WTC11 (cell line): ENCODE results near the gene MRPL10. TPM values are rescaled to one million over a fixed set of nuclear protein-coding genes. Genes with fewer than 3 reads are reported as not detected.

Experiments
- ATAC-seq: fragments of 200-7000 bp; cut with Tn5 transposase; 2 replicates; pipeline ENCODE4 v1.10.0; 2021; ENCODE audit warnings: mild to moderate bottlenecking, moderate library complexity
- CTCF ChIA-PET: fragments of 300-600 bp; sonication (Branson Sonifier 250); formaldehyde crosslinking; loops from one replicate; lab custom pipeline; 2021; ENCODE audit warnings: antibody characterized with exemption; lab: Charles Lee
- POLR2A ChIA-PET: fragments of 350-600 bp; sonication (Branson Sonifier 250); formaldehyde crosslinking; loops from one replicate; lab custom pipeline; 2021; ENCODE audit warnings: antibody characterized with exemption; lab: Charles Lee
- DNase-seq: peaks from one replicate; pipeline ENCODE4 v3.0.0; 2021; ENCODE audit warnings: low spot score
- H3K27ac Mint-ChIP-seq: 2 replicates; pipeline ENCODE4 v1.8.0; 2021; ENCODE audit warnings: mixed read lengths
- H3K27me3 Mint-ChIP-seq: 2 replicates; pipeline ENCODE4 v1.8.0; 2021; ENCODE audit warnings: low read depth, mild to moderate bottlenecking, moderate library complexity, mixed read lengths
- H3K36me3 Mint-ChIP-seq: 2 replicates; pipeline ENCODE4 v1.8.0; 2021; ENCODE audit warnings: mixed read lengths
- H3K4me1 Mint-ChIP-seq: 2 replicates; pipeline ENCODE4 v1.8.0; 2022; ENCODE audit warnings: mixed read lengths
- H3K4me3 Mint-ChIP-seq: 2 replicates; pipeline ENCODE4 v1.8.0; 2021; ENCODE audit warnings: mild to moderate bottlenecking, moderate library complexity, mixed read lengths
- H3K9me3 Mint-ChIP-seq: 2 replicates; pipeline ENCODE4 v1.8.0; 2021; ENCODE audit warnings: mixed read lengths
- AFF4 ChIP-seq: sonication (generic); formaldehyde crosslinking; IDR thresholded peaks from 2 replicates; pipeline ENCODE4 v1.8.1; 2023; ENCODE audit warnings: mild to moderate bottlenecking, missing genetic modification reagents, borderline replicate concordance
- CTCF ChIP-seq: fragments of 200-600 bp; IDR thresholded peaks from 2 replicates; pipeline ENCODE4 v1.8.0; 2022; ENCODE audit warnings: antibody characterized with exemption
- FOXJ3 ChIP-seq: sonication (generic); formaldehyde crosslinking; IDR thresholded peaks from 2 replicates; pipeline ENCODE4 v1.9.0; 2021; ENCODE audit warnings: missing genetic modification reagents, mild to moderate bottlenecking, borderline replicate concordance
- NFATC4 ChIP-seq: fragments of 250-450 bp; sonication (Bioruptor Pico); IDR thresholded peaks from 2 replicates; pipeline ENCODE4 v1.9.0; 2021; ENCODE audit warnings: mild to moderate bottlenecking
- NFE2L1 ChIP-seq: sonication (generic); formaldehyde crosslinking; IDR thresholded peaks from 2 replicates; pipeline ENCODE4 v1.8.1; 2023; ENCODE audit warnings: missing genetic modification reagents
- NR1H2 ChIP-seq: sonication (generic); formaldehyde crosslinking; IDR thresholded peaks from 2 replicates; pipeline ENCODE4 v1.9.0; 2021; ENCODE audit warnings: mild to moderate bottlenecking, moderate library complexity, missing genetic modification reagents
- NR2C2 ChIP-seq: sonication (generic); formaldehyde crosslinking; IDR thresholded peaks from 2 replicates; pipeline ENCODE4 v1.8.0; 2022; ENCODE audit warnings: mild to moderate bottlenecking, missing genetic modification reagents
- RORB ChIP-seq: fragments of 250-450 bp; sonication (Bioruptor Pico); IDR thresholded peaks from 2 replicates; pipeline ENCODE4 v1.9.0; 2021; ENCODE audit warnings: mild to moderate bottlenecking
- SMAD3 ChIP-seq: sonication (generic); formaldehyde crosslinking; IDR thresholded peaks from 2 replicates; pipeline ENCODE4 v1.8.0; 2022; ENCODE audit warnings: missing genetic modification reagents, mild to moderate bottlenecking, borderline replicate concordance
- SMAD4 ChIP-seq: sonication (generic); formaldehyde crosslinking; IDR thresholded peaks from 2 replicates; pipeline ENCODE4 v1.8.0; 2022; ENCODE audit warnings: mild to moderate bottlenecking, missing genetic modification reagents
- STAT6 ChIP-seq: sonication (generic); formaldehyde crosslinking; conservative IDR thresholded peaks from 2 replicates; pipeline ENCODE4 v1.8.1; 2023; ENCODE audit warnings: mild to moderate bottlenecking, low read depth, missing genetic modification reagents, moderate library complexity
- TCF7 ChIP-seq: sonication (generic); formaldehyde crosslinking; IDR thresholded peaks from 2 replicates; pipeline ENCODE4 v1.8.0; 2022; ENCODE audit warnings: mild to moderate bottlenecking, low read depth, missing genetic modification reagents, moderate library complexity
- total RNA-seq: library from RNA; stranded (reverse); gene quantifications from 3 replicates; pipeline ENCODE4 v1.2.3, GENCODE V29; 2021

Gene MRPL10
- total RNA-seq, 1 experiment from 2014 or later = 80.1 TPM

- TF ChIP-seq CTCF = peak; percentile 80; the same call in 1 of the 2 replicates
- no peak for TF ChIP-seq AFF4 (CRISPR knock-in tag)
- CTCF ChIA-PET = interaction anchor here (0.6 to 1.2 kb wide), 5 partner anchors 9 to 72 kb away, joined by 3 to 4 read pairs (median 3); no protein-coding TSS in a partner anchor
- Mint-ChIP-seq H3K9me3 (peaks cover 8% of the 10 kb centered on the region; the same call in 1 of the 2 replicates), H3K27ac (no peak overlapping the region), H3K27me3 (peaks cover 38% of the 10 kb centered on the region), H3K36me3 (no peaks in the 10 kb centered on the region), H3K4me1 (no peaks in the 10 kb centered on the region), H3K4me3 (no peak overlapping the region)
- peak; percentile 77 for ATAC-seq
- DNase-seq = no peak
- POLR2A ChIA-PET = no interaction called here
These were observed 54.8 kb downstream of the MRPL10 start for GRCh38 chr17:47776330-47777197.

GRCh38 chr17:47774987-47775580 lies 56.3 kb downstream of the MRPL10 start:
- DNase-seq (no peak), ATAC-seq (no peak)
- CTCF ChIA-PET = interaction anchor here (0.9 to 1.2 kb wide), 3 partner anchors 10 to 25 kb away, joined by 3 to 4 read pairs (median 4); no protein-coding TSS in a partner anchor
- peaks cover 14% of the 10 kb centered on the region for H3K9me3 Mint-ChIP-seq
- H3K27me3 Mint-ChIP-seq = peaks cover 33% of the 10 kb centered on the region
- POLR2A ChIA-PET = no interaction called here
- TF ChIP-seq NFE2L1 (CRISPR knock-in tag) = no peak
- TF ChIP-seq TCF7 (CRISPR knock-in tag) = no peak
- TF ChIP-seq SMAD4 (CRISPR knock-in tag) = no peak
- no peak for TF ChIP-seq AFF4 (CRISPR knock-in tag)
- no peak for TF ChIP-seq RORB (CRISPR knock-in tag)
- TF ChIP-seq NR2C2 (CRISPR knock-in tag) = no peak
- TF ChIP-seq SMAD3 (CRISPR knock-in tag) = no peak
- no peak for TF ChIP-seq NFATC4 (CRISPR knock-in tag)
- no peak for TF ChIP-seq FOXJ3 (CRISPR knock-in tag)
- no peak for TF ChIP-seq NR1H2
- no peak for TF ChIP-seq STAT6 (CRISPR knock-in tag)
- TF ChIP-seq, all 79 proteins: peak for 0
- Mint-ChIP-seq H3K27ac (no peak overlapping the region), H3K4me3 (no peak overlapping the region), H3K4me1 (no peaks in the 10 kb centered on the region), H3K36me3 (no peaks in the 10 kb centered on the region)
